GM18502 (cell line): ENCODE results near the gene TMEM63C.

Experiments used
- ATAC-seq: cut with Tn5 transposase; IDR thresholded peaks from one replicate; pipeline ENCODE4 v1.9.1; 2021; ENCODE audit warnings: mild to moderate bottlenecking; ENCODE audit not compliant: unreplicated experiment, poor library complexity

TMEM63C gene

GRCh38 chr14:77248666-77249065 lies 67.1 kb downstream of the TMEM63C start:
- ATAC-seq = no peak

GRCh38 chr14:77249286-77249685 lies 67.7 kb downstream of the TMEM63C start:
- ATAC-seq = no peak

GRCh38 chr14:77250927-77251326 lies 69.3 kb downstream of the TMEM63C start:
- no peak for ATAC-seq

- no peak for ATAC-seq
Measured at GRCh38 chr14:77251870-77252269, 70.3 kb downstream of the TMEM63C start.

DNA sequence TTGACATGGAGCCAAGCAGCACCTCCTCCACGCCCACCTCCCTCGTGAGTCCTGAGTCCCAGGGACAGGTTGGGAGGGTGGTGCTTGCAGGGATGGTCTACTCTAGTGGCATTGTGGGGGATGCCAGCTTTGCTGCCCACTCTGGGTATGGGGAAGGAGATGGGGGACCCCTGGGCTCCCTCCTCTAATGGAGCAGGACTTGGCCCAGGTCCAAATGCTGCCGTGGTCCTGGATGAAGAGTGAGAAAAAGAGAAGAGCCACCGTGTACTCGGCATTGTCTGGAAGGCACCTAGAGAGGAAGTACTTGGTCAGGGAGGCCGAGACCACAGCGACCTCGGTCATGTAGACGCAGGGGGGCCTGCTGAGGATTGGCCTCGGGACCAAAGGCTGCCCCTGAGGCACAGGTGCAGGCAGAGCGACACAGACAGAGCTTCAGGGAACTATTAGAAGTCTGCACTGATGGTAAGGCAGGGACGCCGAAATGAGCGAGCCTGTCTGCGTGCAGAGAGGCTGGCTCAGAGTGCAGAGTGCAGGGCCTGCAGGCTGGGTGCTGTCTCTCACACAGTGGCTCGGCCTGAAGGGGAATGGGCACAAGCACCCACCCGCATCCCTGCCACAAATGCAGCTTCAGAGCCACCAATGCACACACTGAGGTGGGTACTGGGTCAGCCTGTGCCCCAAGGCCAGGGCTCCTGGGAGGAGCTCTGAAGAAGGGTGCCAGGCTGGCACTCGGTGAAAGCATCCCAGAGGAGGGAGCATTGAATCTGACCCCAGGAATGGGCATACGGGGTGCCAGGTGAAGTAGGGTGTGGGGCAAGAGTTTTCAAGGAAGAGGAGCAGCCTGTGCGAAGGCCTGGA lies 72.0 kb downstream of the TMEM63C start:
- no peak for ATAC-seq

GRCh38 chr14:77256694-77257093 lies 75.1 kb downstream of the TMEM63C start:
- ATAC-seq = no peak

- ATAC-seq = no peak
Measured at GRCh38 chr14:77257700-77258099, 76.1 kb downstream of the TMEM63C start.

GRCh38 chr14:77258566-77258965 lies 77.0 kb downstream of the TMEM63C start:
- no peak for ATAC-seq

GRCh38 chr14:77259025-77259715 lies 77.6 kb downstream of the TMEM63C start:
- ATAC-seq = no peak

DNA sequence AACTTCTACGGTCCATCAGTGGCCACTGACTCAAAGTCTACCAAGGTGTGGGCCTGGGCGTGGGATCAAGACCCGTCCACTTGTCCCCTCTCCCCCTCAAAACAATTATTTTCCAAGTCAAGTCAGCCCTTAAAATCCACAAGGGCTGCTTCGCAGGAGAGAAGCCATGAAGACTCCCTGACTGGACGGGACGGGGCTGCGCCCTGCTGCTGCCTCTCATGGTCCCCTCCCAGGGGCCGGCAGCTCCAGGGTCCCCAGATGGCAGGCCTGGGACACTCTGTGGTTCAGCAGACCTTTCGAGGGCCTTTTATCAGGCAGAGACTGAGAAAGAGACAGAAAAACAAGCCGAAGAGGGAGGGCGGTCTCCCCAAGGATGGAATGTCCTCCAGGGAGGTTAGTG lies 78.6 kb downstream of the TMEM63C start:
- no peak for ATAC-seq

DNA sequence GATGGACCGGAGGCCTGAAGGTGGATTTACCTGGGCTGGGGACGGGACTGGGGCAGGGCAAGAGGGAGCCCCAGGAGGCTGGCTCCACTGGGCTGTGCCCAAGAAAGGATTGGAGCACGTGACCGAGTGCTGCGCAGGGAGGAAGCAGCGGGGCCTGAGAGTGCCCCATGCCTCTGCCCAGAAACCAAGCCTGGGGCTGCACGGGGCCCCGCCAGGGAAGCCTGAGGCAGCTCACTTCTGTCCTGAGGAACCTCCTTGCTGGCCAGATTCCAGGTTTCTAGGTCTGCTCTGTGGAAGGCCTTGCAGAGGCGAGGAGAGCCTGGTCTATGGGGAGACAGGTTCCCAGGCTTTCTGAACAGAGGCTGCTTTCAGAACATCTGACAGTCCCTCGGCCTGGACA lies 79.0 kb downstream of the TMEM63C start:
- ATAC-seq = no peak

- ATAC-seq = no peak
Measured at GRCh38 chr14:77264466-77265186, 83.0 kb downstream of the TMEM63C start.

DNA sequence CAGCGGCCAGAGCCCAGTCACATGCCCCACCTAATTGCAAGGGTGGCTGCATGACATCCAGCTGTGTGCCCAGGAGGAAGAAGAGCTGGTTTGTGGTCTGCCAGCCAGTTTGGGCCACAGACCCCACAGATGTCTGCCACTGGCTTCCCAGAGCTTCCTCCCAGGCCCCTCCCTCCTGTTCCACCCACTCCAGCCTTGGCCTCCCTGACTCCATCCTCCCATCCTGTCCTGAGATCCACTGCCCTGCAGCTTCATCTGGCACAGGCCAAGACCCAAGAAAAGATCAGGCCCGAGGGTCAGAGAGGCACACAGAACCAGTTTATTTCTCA lies 83.6 kb downstream of the TMEM63C start:
- no peak for ATAC-seq

- ATAC-seq = no peak
Measured at GRCh38 chr14:77265561-77266335, 84.2 kb downstream of the TMEM63C start.

- no peak for ATAC-seq
Measured at GRCh38 chr14:77266336-77266735, 84.7 kb downstream of the TMEM63C start.

DNA sequence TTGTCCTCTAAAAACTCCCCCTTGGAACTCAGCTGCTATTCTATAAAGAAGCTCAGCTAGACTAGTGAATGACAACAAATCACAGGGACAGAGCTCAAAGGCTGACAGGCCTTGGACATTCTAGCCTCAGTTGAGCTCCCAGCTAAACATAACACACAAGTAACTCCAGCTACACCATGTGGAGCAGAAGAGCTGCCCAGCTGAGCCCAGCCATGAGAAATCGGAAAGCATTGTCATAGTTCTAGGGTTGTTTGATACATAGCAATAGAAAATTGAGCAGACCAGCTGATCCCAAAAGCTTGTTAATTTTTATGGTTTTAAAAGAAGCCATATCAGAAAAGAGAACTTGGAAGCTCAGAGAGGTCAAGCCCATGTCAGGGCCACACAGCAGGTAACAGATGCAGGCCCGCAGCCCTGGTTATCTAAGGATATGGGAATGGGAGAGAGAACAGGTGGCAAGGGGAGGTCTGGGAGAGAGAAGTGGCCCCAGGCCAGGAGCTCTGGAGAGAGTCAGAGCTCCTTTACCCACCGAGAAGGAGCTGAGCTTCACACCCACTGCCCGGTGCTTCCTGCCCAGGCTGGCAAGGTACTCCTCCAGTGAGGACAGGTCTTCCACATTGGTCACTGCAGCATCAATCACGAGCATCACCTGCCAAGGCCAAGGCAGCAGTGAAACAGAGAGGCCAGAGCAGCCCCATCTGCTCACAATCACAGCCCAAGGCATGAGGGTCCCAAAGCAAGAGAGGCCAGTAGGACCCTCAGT lies 86.5 kb downstream of the TMEM63C start:
- ATAC-seq = no peak

DNA sequence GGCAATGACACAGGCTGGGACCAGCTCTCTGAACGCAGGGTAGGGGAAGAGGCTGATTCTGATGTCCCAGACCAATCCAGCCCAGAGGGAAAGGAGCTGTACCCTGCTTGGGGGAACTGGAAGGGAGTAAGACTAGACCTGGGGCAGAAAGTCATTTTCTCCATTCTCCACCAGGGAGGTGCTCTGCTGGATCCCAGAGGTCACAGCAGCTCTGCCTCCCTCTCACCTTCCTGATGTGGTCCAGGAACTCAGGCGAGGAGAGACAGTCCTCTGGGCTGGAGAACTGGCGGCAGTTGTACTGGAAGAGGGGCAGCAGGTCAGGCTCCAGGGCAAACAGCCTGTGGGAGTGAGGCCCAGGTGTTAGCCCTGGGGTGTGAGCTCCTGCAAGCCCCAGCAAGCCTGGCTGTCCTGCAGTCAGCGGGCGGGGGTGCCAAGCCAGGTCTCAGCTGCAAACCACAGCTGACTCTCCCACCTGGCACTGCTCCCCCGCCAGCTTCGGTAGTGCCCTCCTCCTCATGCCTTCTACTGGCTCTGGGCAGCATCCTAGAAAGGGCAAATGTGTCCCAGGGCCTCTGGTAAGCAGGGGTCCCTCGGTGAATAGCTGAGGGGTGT lies 87.5 kb downstream of the TMEM63C start:
- no peak for ATAC-seq

- ATAC-seq = no peak
Measured at GRCh38 chr14:77270361-77271112, 88.9 kb downstream of the TMEM63C start.
